ENCODE results near the gene DMRT3.

DNA sequence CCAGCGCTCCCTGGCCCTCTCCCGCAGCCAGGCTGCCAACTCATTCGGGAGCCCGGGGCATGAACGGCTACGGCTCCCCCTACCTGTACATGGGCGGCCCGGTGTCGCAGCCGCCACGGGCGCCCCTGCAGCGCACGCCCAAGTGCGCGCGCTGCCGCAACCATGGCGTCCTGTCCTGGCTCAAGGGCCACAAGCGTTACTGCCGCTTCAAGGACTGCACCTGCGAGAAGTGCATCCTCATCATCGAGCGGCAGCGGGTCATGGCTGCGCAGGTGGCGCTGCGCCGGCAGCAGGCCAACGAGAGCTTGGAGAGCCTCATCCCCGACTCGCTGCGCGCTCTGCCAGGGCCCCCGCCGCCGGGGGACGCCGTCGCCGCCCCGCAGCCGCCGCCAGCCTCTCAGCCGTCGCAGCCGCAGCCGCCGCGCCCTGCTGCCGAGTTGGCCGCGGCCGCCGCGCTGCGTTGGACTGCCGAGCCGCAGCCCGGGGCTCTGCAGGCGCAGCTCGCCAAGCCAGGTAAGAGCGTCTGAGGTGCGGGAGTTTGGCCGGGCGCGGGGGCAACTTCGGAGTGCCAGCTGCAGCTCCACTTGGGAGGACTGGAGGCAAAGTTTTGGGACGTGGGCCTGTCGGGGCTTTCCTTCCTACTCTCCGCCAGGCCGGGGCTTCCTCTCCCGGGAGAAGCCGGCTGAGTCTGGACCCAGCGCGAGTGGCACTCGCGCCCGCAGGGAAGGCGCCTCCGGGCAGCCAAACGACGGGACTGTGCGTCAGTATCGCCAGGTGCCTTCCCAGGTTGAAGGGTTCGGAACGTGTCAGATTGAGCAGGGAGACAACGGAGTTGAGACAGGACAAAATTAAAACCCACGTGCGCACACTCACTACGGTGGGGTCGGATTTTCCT, 735 bp downstream of the DMRT3 start:
- TF ChIP-seq CTCF (IDR thresholded peaks at IDR 0.05) (no peak), POLR2A (IDR thresholded peaks at IDR 0.05) (no peak)

Measured in heart left ventricle (tissue), 13 donors.